Measurements from ENCODE around the gene ATXN7L1.

ATXN7L1 gene

GRCh38 chr7:105691680-105692564, 184.5 kb downstream of the ATXN7L1 start:
- DNase-seq: peak; percentile 58

GRCh38 chr7:105691082-105691679, 185.2 kb downstream of the ATXN7L1 start:
- peak; percentile 58 for DNase-seq

- no peak for DNase-seq
Measured at GRCh38 chr7:105690325-105690945, 186.0 kb downstream of the ATXN7L1 start.

- no peak for DNase-seq
Measured at GRCh38 chr7:105689067-105689819, 187.2 kb downstream of the ATXN7L1 start.

- DNase-seq: no peak
Measured at GRCh38 chr7:105688617-105689016, 187.8 kb downstream of the ATXN7L1 start.

- DNase-seq: no peak
Measured at GRCh38 chr7:105685161-105685560, 191.2 kb downstream of the ATXN7L1 start.

GRCh38 chr7:105682341-105683060, 193.9 kb downstream of the ATXN7L1 start:
- DNase-seq: peak; percentile 79

- no peak for DNase-seq
Measured at GRCh38 chr7:105680505-105681187, 195.8 kb downstream of the ATXN7L1 start.

GRCh38 chr7:105678811-105679495, 197.4 kb downstream of the ATXN7L1 start:
- DNase-seq: no peak

- no peak for DNase-seq
Measured at GRCh38 chr7:105677817-105678573, 198.4 kb downstream of the ATXN7L1 start.

- DNase-seq: no peak
Measured at GRCh38 chr7:105677410-105677730, 199.0 kb downstream of the ATXN7L1 start.

- DNase-seq: no peak
Measured at GRCh38 chr7:105675934-105676371, 200.4 kb downstream of the ATXN7L1 start.

GRCh38 chr7:105674200-105674920, 202.0 kb downstream of the ATXN7L1 start:
- no peak for DNase-seq

GRCh38 chr7:105673367-105674084, 202.9 kb downstream of the ATXN7L1 start:
- peak; percentile 69 for DNase-seq

GRCh38 chr7:105672801-105673200, 203.6 kb downstream of the ATXN7L1 start:
- no peak for DNase-seq

- DNase-seq: no peak
Measured at GRCh38 chr7:105666324-105666723, 210.1 kb downstream of the ATXN7L1 start.

GRCh38 chr7:105665684-105666083, 210.7 kb downstream of the ATXN7L1 start:
- DNase-seq: no peak

GRCh38 chr7:105664816-105665525, 211.4 kb downstream of the ATXN7L1 start:
- DNase-seq: peak; percentile 68
